Left ventricle myocardium inferior (tissue), 1 donor: ENCODE results near the gene LRRC51. TPM values are rescaled to one million over a fixed set of nuclear protein-coding genes. Genes with fewer than 3 reads are reported as not detected.

Experiments
- DNase-seq: peaks from one replicate; pipeline ENCODE4 v3.0.0-alpha.2; 2020
- H3K27ac ChIP-seq: fragments of 200-600 bp; replicated peaks from 2 replicates; pipeline ENCODE4 v1.8.0; 2021
- H3K27me3 ChIP-seq: fragments of 200-600 bp; 2 replicates; pipeline ENCODE4 v1.8.0; 2021; ENCODE audit warnings: low read depth
- H3K36me3 ChIP-seq: fragments of 200-600 bp; 2 replicates; pipeline ENCODE4 v1.8.0; 2021
- H3K4me1 ChIP-seq: fragments of 200-600 bp; 2 replicates; pipeline ENCODE4 v1.8.0; 2021
- H3K4me3 ChIP-seq: fragments of 200-600 bp; 2 replicates; pipeline ENCODE4 v1.8.0; 2021; ENCODE audit warnings: mild to moderate bottlenecking, moderate library complexity
- H3K9me3 ChIP-seq: fragments of 200-600 bp; replicated peaks from 2 replicates; pipeline ENCODE4 v1.8.0; 2021
- CTCF ChIP-seq: fragments of 200-600 bp; IDR thresholded peaks from 2 replicates; pipeline ENCODE4 v1.8.0; 2021; ENCODE audit warnings: antibody characterized with exemption, mild to moderate bottlenecking, borderline replicate concordance
- intact Hi-C: fragments of 100-400 bp; cut with micrococcal nuclease; formaldehyde crosslinking; loops from one replicate; pipeline ENCODE4 v1.11.0; 2022
- total RNA-seq: library from RNA; stranded (reverse); fragmentation: NEBNext Ultra II Directional; extraction: Animal tissue kit (Norgen Biotek cat#: 25700); gene quantifications from one replicate; pipeline ENCODE4 v1.2.1, GENCODE V29; 2021
- donor health status: DM: no; HTN: yes; CAD: no; lungs with severe emphysema.

LRRC51 gene
- total RNA-seq, 1 donor from 2014 or later, result 3.5 TPM

- intact Hi-C loops, result no loop called here
- Histone ChIP-seq H3K4me1 (peaks cover 14% of the 10 kb centered on the region), H3K36me3 (no peaks in the 10 kb centered on the region), H3K4me3 (no peak overlapping the region), H3K27ac (no peak overlapping the region), H3K9me3 (no peaks in the 10 kb centered on the region), H3K27me3 (peaks cover 18% of the 10 kb centered on the region)
- TF ChIP-seq CTCF, result no peak
- no peak for DNase-seq
Measured at GRCh38 chr11:72116019-72116755, 35.5 kb downstream of the LRRC51 start.

DNA sequence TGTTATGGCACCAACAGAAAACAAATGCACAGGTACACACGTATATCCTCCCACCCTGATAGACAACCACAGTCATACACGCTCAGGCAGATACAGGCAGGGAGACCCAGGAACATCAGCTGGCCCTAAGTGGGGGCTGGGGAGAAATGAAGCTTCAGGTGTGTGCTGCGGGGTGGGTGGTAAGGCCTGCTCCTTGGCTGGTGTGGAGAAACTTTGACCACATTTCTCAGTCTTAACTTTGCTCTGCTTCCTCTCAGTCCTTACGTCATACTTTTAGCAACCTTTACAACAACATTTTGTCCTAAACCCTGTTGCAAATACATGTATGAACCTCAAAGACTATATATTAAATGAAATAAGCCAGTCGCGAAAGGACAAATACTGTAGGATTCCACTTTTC lies 38.5 kb downstream of the LRRC51 start:
- intact Hi-C loops, result no loop called here
- Histone ChIP-seq H3K9me3 (no peaks in the 10 kb centered on the region), H3K4me3 (no peak overlapping the region), H3K36me3 (no peaks in the 10 kb centered on the region), H3K4me1 (no peaks in the 10 kb centered on the region), H3K27ac (no peak overlapping the region), H3K27me3 (peaks cover 22% of the 10 kb centered on the region)
- TF ChIP-seq CTCF, result no peak
- no peak for DNase-seq

GRCh38 chr11:72120930-72121329 lies 40.3 kb downstream of the LRRC51 start:
- Histone ChIP-seq H3K4me3 (no peak overlapping the region), H3K27ac (no peak overlapping the region), H3K9me3 (no peaks in the 10 kb centered on the region), H3K27me3 (peaks cover 22% of the 10 kb centered on the region), H3K36me3 (no peaks in the 10 kb centered on the region), H3K4me1 (no peaks in the 10 kb centered on the region)
- DNase-seq, result no peak
- intact Hi-C loops, result no loop called here
- TF ChIP-seq CTCF, result no peak

DNA sequence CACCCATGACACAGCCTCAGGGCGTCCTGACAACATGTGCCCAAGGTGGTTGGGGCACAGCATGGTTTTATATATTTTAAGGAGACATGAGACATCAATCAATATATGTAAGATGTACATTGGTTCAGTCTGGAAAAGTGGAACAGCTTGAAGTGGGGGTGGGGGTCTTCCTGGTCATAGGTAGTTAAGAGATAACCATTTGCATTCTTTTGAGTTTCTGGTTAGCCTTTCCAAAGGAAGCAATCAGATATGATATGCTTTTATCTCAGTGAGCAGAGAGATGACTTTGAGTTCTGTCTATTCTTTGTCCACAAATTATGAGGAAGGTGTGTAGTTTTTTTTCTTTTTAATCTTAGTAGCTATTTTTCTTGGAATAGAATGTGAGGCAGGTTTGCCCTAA lies 42.0 kb downstream of the LRRC51 start:
- intact Hi-C loops, result no loop called here
- Histone ChIP-seq H3K4me1 (no peaks in the 10 kb centered on the region), H3K27me3 (peaks cover 15% of the 10 kb centered on the region), H3K4me3 (no peak overlapping the region), H3K27ac (no peak overlapping the region), H3K36me3 (no peaks in the 10 kb centered on the region), H3K9me3 (no peaks in the 10 kb centered on the region)
- TF ChIP-seq CTCF, result no peak
- no peak for DNase-seq

DNA sequence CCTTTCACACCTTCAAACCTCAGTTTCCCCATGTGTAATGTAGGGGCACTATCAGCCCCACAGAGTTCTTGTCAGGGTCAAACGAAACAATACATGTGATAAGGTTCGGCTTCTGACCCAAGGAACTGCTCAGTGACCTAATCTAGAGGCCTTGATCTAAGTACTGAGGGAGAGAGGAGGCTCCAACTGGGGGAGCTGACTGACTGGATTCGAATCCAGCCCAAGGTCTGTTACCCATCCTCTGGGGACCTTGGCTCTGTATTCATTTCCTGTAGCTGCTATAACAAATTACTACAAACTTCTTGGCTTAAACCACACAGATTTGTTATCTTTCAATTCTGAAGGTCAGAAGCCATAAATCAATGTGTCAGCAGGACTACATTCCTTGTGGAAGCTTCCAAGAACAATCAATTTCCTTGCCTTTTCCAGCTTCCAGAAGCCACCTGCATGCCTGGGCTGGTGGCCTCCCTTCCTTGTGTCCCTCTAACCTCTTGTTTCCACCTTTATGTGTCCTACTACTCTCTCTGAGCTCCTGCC lies 42.5 kb downstream of the LRRC51 start:
- no peak for TF ChIP-seq CTCF
- intact Hi-C loops, result no loop called here
- Histone ChIP-seq H3K27me3 (peaks cover 15% of the 10 kb centered on the region), H3K36me3 (no peaks in the 10 kb centered on the region), H3K9me3 (no peaks in the 10 kb centered on the region), H3K4me3 (no peak overlapping the region), H3K27ac (no peak overlapping the region), H3K4me1 (no peaks in the 10 kb centered on the region)
- no peak for DNase-seq
